GM12875 (cell line): ENCODE results near the gene CEACAM16.
"Not testable (repeated sequence)": the region's sequence is repeated elsewhere in the genome, so short reads cannot be mapped to it uniquely, and the experiment has no call there.

Experiments used
- H3K4me3 ChIP-seq: one replicate; pipeline ENCODE4 v1.5.1; 2011; ENCODE audit warnings: low read depth, low read length, control low read depth
- CTCF ChIP-seq: IDR thresholded peaks from 2 replicates; pipeline ENCODE4 v1.5.1; 2011; ENCODE audit warnings: low read depth, mild to moderate bottlenecking, control low read depth, inconsistent platforms, low read length, moderate library complexity, borderline replicate concordance; ENCODE audit not compliant: insufficient read depth

The CEACAM16 gene

GRCh38 chr19:44706506-44707236 lies 7.7 kb downstream of the CEACAM16 start:
- no peak for TF ChIP-seq CTCF
- H3K4me3 ChIP-seq: no peak overlapping the region

GRCh38 chr19:44707794-44708193 lies 8.8 kb downstream of the CEACAM16 start:
- TF ChIP-seq CTCF: no peak
- H3K4me3 ChIP-seq: no peak overlapping the region

- no peak for TF ChIP-seq CTCF
- no peak overlapping the region for H3K4me3 ChIP-seq
Observed at GRCh38 chr19:44708940-44709339, 10.0 kb downstream of the CEACAM16 start.

GRCh38 chr19:44709434-44710266 lies 10.7 kb downstream of the CEACAM16 start:
- H3K4me3 ChIP-seq: not testable (repeated sequence)

- H3K4me3 ChIP-seq: no peak overlapping the region
- no peak for TF ChIP-seq CTCF
Observed at GRCh38 chr19:44710483-44710882, 11.5 kb downstream of the CEACAM16 start.

GRCh38 chr19:44712864-44713515 lies 14.0 kb downstream of the CEACAM16 start:
- H3K4me3 ChIP-seq: no peak overlapping the region
- no peak for TF ChIP-seq CTCF

- no peak overlapping the region for H3K4me3 ChIP-seq
- no peak for TF ChIP-seq CTCF
Observed at GRCh38 chr19:44714597-44715169, 15.7 kb downstream of the CEACAM16 start.
